Measurements from ENCODE around the gene RBM24.
"Not testable (repeated sequence)": the region's sequence is repeated elsewhere in the genome, so short reads cannot be mapped to it uniquely, and the experiment has no call there.

The RBM24 gene

GRCh38 chr6:17313971-17314370 lies 32.8 kb downstream of the RBM24 start:
- no peaks in the 10 kb centered on the region for H3K36me3 ChIP-seq (ENCODE audit: insufficient read depth, low read length)
- H3K9me3 ChIP-seq (replicated peaks; ENCODE audit: low read length), result no peaks in the 10 kb centered on the region
- H3K4me1 ChIP-seq (ENCODE audit: control insufficient read depth, insufficient read depth, low read length), result no peaks in the 10 kb centered on the region
- H3K27me3 ChIP-seq (ENCODE audit: control insufficient read depth, insufficient read depth, low read length), result no peaks in the 10 kb centered on the region
- H3K9ac ChIP-seq (ENCODE audit: low read depth, low read length), result no peak overlapping the region
- H3K4me2 ChIP-seq (ENCODE audit: low read length), result no peak overlapping the region
- H3K4me3 ChIP-seq (ENCODE audit: low read length), result no peak overlapping the region

- Histone ChIP-seq H3K36me3 (ENCODE audit: insufficient read depth, low read length) (no peaks in the 10 kb centered on the region), H3K4me2 (ENCODE audit: low read length) (no peak overlapping the region), H3K9ac (ENCODE audit: low read depth, low read length) (no peak overlapping the region), H3K27me3 (ENCODE audit: control insufficient read depth, insufficient read depth, low read length) (no peaks in the 10 kb centered on the region), H3K9me3 (replicated peaks; ENCODE audit: low read length) (no peaks in the 10 kb centered on the region), H3K4me3 (ENCODE audit: low read length) (no peak overlapping the region), H3K4me1 (ENCODE audit: control insufficient read depth, insufficient read depth, low read length) (no peaks in the 10 kb centered on the region)
Measured at GRCh38 chr6:17315262-17315661, 34.1 kb downstream of the RBM24 start.

- H3K4me1 ChIP-seq (ENCODE audit: control insufficient read depth, insufficient read depth, low read length), result no peaks in the 10 kb centered on the region
- no peaks in the 10 kb centered on the region for H3K36me3 ChIP-seq (ENCODE audit: insufficient read depth, low read length)
- H3K4me3 ChIP-seq (ENCODE audit: low read length), result no peak overlapping the region
- no peak overlapping the region for H3K9ac ChIP-seq (ENCODE audit: low read depth, low read length)
- no peaks in the 10 kb centered on the region for H3K9me3 ChIP-seq (replicated peaks; ENCODE audit: low read length)
- H3K27me3 ChIP-seq (ENCODE audit: control insufficient read depth, insufficient read depth, low read length), result peaks cover 3% of the 10 kb centered on the region
- no peak overlapping the region for H3K4me2 ChIP-seq (ENCODE audit: low read length)
Measured at GRCh38 chr6:17318435-17319165, 37.4 kb downstream of the RBM24 start.

GRCh38 chr6:17320266-17320665 lies 39.1 kb downstream of the RBM24 start:
- H3K4me2 ChIP-seq (ENCODE audit: low read length); H3K9me3 ChIP-seq (replicated peaks; ENCODE audit: low read length); H3K9ac ChIP-seq (ENCODE audit: low read depth, low read length): not testable (repeated sequence)

GRCh38 chr6:17331238-17331637 lies 50.1 kb downstream of the RBM24 start:
- H3K36me3 ChIP-seq (ENCODE audit: insufficient read depth, low read length), result no peaks in the 10 kb centered on the region
- no peaks in the 10 kb centered on the region for H3K4me1 ChIP-seq (ENCODE audit: control insufficient read depth, insufficient read depth, low read length)
- H3K9me3 ChIP-seq (replicated peaks; ENCODE audit: low read length), result no peaks in the 10 kb centered on the region
- no peak overlapping the region for H3K4me2 ChIP-seq (ENCODE audit: low read length)
- no peaks in the 10 kb centered on the region for H3K27me3 ChIP-seq (ENCODE audit: control insufficient read depth, insufficient read depth, low read length)
- H3K9ac ChIP-seq (ENCODE audit: low read depth, low read length), result no peak overlapping the region
- no peak overlapping the region for H3K4me3 ChIP-seq (ENCODE audit: low read length)

More at GRCh38 chr6:17320266-17320665, 39.1 kb downstream of the RBM24 start:
- H3K36me3 ChIP-seq (ENCODE audit: insufficient read depth, low read length); H3K27me3 ChIP-seq (ENCODE audit: control insufficient read depth, insufficient read depth, low read length); H3K4me3 ChIP-seq (ENCODE audit: low read length); H3K4me1 ChIP-seq (ENCODE audit: control insufficient read depth, insufficient read depth, low read length): not testable (repeated sequence)

GRCh38 chr6:17334265-17334664 lies 53.1 kb downstream of the RBM24 start:
- Histone ChIP-seq H3K9ac (ENCODE audit: low read depth, low read length) (no peak overlapping the region), H3K27me3 (ENCODE audit: control insufficient read depth, insufficient read depth, low read length) (no peaks in the 10 kb centered on the region), H3K4me1 (ENCODE audit: control insufficient read depth, insufficient read depth, low read length) (no peaks in the 10 kb centered on the region), H3K9me3 (replicated peaks; ENCODE audit: low read length) (no peaks in the 10 kb centered on the region), H3K36me3 (ENCODE audit: insufficient read depth, low read length) (no peaks in the 10 kb centered on the region), H3K4me2 (ENCODE audit: low read length) (no peak overlapping the region), H3K4me3 (ENCODE audit: low read length) (no peak overlapping the region)

GRCh38 chr6:17336425-17336824 lies 55.3 kb downstream of the RBM24 start:
- H3K9ac ChIP-seq (ENCODE audit: low read depth, low read length), result no peak overlapping the region
- no peaks in the 10 kb centered on the region for H3K27me3 ChIP-seq (ENCODE audit: control insufficient read depth, insufficient read depth, low read length)
- H3K4me2 ChIP-seq (ENCODE audit: low read length), result no peak overlapping the region
- no peaks in the 10 kb centered on the region for H3K36me3 ChIP-seq (ENCODE audit: insufficient read depth, low read length)
- no peak overlapping the region for H3K4me3 ChIP-seq (ENCODE audit: low read length)
- H3K4me1 ChIP-seq (ENCODE audit: control insufficient read depth, insufficient read depth, low read length), result no peaks in the 10 kb centered on the region
- no peaks in the 10 kb centered on the region for H3K9me3 ChIP-seq (replicated peaks; ENCODE audit: low read length)

- Histone ChIP-seq H3K4me2 (ENCODE audit: low read length) (no peak overlapping the region), H3K9ac (ENCODE audit: low read depth, low read length) (no peak overlapping the region), H3K4me1 (ENCODE audit: control insufficient read depth, insufficient read depth, low read length) (no peaks in the 10 kb centered on the region), H3K9me3 (replicated peaks; ENCODE audit: low read length) (no peaks in the 10 kb centered on the region), H3K27me3 (ENCODE audit: control insufficient read depth, insufficient read depth, low read length) (no peaks in the 10 kb centered on the region), H3K4me3 (ENCODE audit: low read length) (no peak overlapping the region), H3K36me3 (ENCODE audit: insufficient read depth, low read length) (no peaks in the 10 kb centered on the region)
Measured at GRCh38 chr6:17339308-17339670, 58.1 kb downstream of the RBM24 start.

- H3K4me2 ChIP-seq (ENCODE audit: low read length), result no peak overlapping the region
- no peaks in the 10 kb centered on the region for H3K36me3 ChIP-seq (ENCODE audit: insufficient read depth, low read length)
- peaks cover under 1% of the 10 kb centered on the region for H3K27me3 ChIP-seq (ENCODE audit: control insufficient read depth, insufficient read depth, low read length)
- no peaks in the 10 kb centered on the region for H3K9me3 ChIP-seq (replicated peaks; ENCODE audit: low read length)
- H3K4me1 ChIP-seq (ENCODE audit: control insufficient read depth, insufficient read depth, low read length), result no peaks in the 10 kb centered on the region
- no peak overlapping the region for H3K9ac ChIP-seq (ENCODE audit: low read depth, low read length)
- H3K4me3 ChIP-seq (ENCODE audit: low read length), result no peak overlapping the region
Measured at GRCh38 chr6:17341117-17341805, 60.1 kb downstream of the RBM24 start.

- H3K36me3 ChIP-seq (ENCODE audit: insufficient read depth, low read length), result no peaks in the 10 kb centered on the region
- no peaks in the 10 kb centered on the region for H3K9me3 ChIP-seq (replicated peaks; ENCODE audit: low read length)
- peaks cover 2% of the 10 kb centered on the region for H3K27me3 ChIP-seq (ENCODE audit: control insufficient read depth, insufficient read depth, low read length)
- H3K4me3 ChIP-seq (ENCODE audit: low read length), result no peak overlapping the region
- H3K9ac ChIP-seq (ENCODE audit: low read depth, low read length), result no peak overlapping the region
- no peaks in the 10 kb centered on the region for H3K4me1 ChIP-seq (ENCODE audit: control insufficient read depth, insufficient read depth, low read length)
- H3K4me2 ChIP-seq (ENCODE audit: low read length), result no peak overlapping the region
Measured at GRCh38 chr6:17341891-17342290, 60.7 kb downstream of the RBM24 start.

GRCh38 chr6:17343215-17343614 lies 62.1 kb downstream of the RBM24 start:
- no peak overlapping the region for H3K4me3 ChIP-seq (ENCODE audit: low read length)
- H3K9ac ChIP-seq (ENCODE audit: low read depth, low read length), result no peak overlapping the region
- H3K9me3 ChIP-seq (replicated peaks; ENCODE audit: low read length), result no peaks in the 10 kb centered on the region
- no peaks in the 10 kb centered on the region for H3K36me3 ChIP-seq (ENCODE audit: insufficient read depth, low read length)
- H3K4me1 ChIP-seq (ENCODE audit: control insufficient read depth, insufficient read depth, low read length), result no peaks in the 10 kb centered on the region
- no peak overlapping the region for H3K4me2 ChIP-seq (ENCODE audit: low read length)
- peaks cover 2% of the 10 kb centered on the region for H3K27me3 ChIP-seq (ENCODE audit: control insufficient read depth, insufficient read depth, low read length)
